Limb (tissue), 2 donors: ENCODE results near the gene SLC52A3.

Experiments used
- DNase-seq, 2 donors: peaks; one replicate each; pipeline ENCODE4 v3.0.0-alpha.2; 2016; ENCODE audit errors: extremely low spot score in 2 of 2

The SLC52A3 gene

GRCh38 chr20:766906-767305 lies 1.4 kb downstream of the SLC52A3 start:
- DNase-seq = no peak

DNA sequence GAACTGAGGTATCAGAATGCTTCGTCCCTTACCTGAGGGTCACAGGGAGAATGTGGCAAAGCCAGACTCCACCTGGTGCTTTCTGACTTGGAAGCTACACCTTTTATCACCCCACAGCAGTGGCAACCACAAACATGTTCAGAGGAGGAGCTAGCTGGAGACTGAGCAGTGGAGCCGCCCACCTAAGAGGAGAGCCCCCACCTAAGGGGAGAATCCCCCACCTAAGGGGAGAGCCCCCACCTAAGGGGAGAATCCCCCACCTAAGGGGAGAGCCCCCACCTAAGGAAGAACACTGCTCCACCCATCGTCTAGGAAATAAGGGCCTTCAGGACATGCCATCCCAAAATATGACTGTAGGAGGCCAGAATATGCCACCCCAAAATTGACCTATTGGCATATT lies 4.0 kb downstream of the SLC52A3 start:
- no peak for DNase-seq

DNA sequence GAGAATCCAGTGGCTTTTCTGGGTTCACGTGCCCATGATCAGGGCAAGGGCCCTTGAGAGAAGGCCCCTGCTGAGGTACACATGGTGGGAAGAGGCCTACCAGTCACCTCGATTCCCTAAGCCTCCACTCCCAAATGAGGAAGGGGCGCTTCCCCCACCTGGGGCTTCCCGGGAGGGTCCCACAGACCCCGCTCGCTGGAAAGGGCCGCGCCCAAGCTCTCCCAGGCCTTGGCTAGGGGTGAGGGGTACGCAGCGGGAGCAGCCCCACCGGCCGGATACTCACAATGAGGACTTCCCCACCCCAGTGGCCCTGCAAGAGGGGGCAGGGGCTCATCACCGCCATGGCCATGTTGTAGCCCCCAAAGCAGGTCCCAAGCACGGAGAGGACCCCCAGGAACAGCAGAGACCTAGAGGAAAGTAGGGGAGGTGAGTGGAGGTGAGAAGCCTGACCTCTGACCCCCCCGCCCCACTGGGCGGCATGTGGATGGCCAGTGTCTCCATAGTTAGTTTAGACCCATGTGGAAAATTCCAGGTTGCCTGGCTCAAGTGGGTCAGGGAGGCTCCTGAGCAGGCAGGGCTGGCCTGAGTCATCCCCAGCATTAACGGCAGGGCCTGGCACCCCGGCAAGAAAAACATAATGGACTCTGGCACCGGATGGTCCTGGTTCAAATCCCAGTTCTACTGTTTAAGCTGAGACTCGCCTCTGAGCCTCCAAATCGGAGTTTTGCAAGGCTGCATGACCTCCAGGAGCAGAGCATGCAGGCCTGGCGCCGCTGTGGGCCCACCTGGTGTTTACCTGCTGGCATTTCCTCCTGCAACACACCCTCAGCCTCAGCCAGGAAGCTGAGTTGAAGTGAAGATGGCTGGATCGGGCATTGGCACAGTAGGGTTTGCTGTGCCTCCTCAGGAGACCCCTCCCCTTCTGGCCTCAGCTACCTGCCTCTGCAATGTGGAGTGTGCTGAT lies 6.6 kb downstream of the SLC52A3 start:
- no peak for DNase-seq

DNA sequence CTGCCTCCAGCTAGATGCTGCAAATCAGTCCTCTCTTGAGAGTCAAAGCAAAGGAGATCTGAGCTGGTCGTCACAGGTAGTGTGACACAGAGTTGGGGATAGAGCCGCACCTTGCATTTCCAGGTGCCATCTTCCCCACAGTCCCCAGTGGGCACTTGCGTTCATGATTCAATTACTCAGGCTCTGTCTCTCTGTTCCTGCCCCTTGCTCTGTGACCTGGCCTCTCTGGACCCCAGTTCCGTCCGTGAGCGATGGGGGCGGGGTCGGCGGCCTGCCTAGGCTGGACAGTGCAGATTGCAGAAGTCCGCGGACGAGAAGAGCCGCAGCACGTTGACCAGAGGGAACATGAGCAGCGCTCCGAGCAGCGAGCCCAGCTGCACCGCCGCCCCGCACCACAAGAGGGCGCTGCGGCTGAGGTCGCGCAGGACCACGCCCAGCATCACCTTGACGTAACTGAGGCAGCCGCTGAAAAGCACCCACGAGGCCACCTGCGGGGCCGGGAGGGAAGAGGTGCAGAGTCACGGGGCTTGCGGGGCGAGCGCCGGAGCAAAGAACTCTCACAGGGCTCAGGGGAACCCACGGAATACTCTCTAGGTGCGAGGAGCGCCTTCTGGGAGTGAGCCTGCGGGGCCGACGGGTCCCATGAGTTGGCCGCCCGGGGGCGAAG lies 7.4 kb downstream of the SLC52A3 start:
- peak in 1 of 2 donors; percentile 62 for DNase-seq

GRCh38 chr20:757506-757905 lies 10.8 kb downstream of the SLC52A3 start:
- DNase-seq = no peak

DNA sequence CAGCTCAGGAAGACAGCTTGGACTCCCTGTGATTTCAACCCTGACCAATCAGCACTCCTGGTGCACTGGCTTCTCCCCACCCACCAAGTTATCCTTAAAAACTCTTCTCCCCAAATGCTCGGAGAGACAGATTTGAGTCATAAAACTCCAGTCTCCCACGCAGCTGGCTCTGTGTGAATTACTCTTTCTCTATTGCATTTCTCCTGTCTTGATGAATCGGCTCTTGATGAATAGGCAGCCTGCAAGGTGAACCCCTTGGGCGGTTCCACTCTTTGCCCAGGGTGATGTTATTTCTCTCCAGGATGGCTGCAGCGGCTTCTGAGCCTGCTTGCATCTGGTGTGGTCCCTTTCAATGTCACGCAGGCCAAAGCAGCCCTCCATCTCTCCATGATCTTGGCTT lies 12.4 kb downstream of the SLC52A3 start:
- no peak for DNase-seq

- no peak for DNase-seq
These were observed 13.4 kb downstream of the SLC52A3 start for GRCh38 chr20:754904-755303.

- no peak for DNase-seq
These were observed 14.2 kb downstream of the SLC52A3 start for GRCh38 chr20:753897-754635.

DNA sequence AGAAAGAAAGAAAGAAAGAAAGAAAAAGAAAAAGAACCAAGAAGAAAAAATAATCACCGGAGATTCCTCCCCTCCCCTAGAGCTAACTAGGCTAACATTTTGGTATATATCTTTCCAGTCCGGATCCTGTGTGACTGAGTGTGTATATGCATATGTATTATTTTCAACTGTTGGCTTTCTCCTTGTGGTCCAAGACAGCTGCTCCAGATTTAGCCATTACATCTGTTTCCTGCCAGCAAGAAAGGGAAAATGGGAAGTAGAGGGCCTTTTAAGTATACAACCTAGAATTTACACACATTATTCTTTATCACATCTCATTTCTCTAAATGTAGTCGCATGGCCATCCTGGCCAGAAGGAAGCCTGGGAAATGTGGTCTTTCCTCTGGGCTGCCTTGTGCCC lies 15.2 kb downstream of the SLC52A3 start:
- DNase-seq = peak in 1 of 2 donors; percentile 47

- DNase-seq = peak in 1 of 2 donors; percentile 33
These were observed 16.0 kb downstream of the SLC52A3 start for GRCh38 chr20:752291-752690.

DNA sequence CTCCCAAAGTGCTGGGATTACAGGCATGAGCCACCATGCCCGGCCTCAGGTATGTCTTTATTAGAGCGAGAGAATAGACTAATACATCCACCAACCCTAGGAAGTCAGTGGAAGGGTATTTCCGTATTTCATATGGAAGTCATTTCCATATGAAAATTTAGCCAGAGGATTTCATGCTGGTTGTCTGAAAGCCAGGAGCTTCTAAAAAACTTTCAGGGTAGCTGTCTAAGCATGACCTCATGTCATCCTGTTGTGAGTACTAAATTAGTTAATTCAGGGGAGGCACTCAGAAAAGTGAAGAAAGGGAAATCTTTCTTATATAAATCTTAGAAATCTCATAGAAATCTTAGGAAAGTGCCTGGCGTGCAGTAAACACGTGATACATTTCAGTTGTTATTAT lies 16.5 kb downstream of the SLC52A3 start:
- DNase-seq = no peak

DNA sequence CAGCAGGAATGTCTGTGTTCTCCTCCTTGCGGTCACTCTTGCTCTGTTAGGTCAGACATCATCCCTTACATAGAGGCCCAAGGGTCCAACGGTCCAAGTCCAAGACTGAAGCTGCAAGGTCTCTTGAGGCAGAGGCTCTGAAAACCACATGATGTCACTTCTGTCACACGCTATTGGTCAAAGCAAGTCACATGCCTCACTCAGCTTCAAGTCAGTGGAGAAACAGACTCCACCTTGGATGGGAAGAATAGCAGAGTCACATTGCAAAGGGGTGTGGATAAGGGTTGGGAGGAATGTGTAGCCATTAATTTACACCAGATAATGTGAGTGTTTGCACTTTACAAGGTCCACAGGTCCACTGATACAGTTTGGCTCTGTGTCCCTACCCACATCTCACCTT lies 17.5 kb downstream of the SLC52A3 start:
- DNase-seq = no peak

DNA sequence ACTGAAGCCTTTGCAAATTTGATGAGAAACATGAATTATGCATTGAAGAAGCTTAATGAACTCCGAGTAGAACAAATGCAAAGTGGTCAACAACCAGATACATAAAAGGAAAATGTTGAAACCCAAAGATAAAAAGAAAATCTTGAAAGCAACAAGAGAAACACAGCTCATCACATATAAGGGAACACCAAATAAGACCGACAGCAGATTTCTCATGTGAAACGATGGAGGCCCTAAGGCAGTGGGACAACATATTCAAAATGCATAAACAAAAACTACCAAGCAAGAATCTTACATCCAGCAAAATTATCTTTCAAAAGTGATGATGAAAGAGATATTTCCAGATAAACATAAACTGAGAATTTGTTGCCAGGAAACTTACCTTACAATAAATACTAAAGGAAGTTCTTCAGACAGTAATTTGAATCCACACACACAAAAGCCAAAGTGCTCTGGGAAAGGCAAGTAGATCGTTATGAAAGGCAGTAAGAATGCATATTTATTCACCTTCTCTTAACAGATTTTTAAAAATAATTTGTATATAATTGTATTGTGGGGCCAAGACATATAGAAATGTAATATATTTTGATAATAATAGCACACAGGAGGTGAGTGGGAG lies 22.5 kb downstream of the SLC52A3 start:
- no peak for DNase-seq

- DNase-seq = no peak
These were observed 26.1 kb downstream of the SLC52A3 start for GRCh38 chr20:742156-742555.

DNA sequence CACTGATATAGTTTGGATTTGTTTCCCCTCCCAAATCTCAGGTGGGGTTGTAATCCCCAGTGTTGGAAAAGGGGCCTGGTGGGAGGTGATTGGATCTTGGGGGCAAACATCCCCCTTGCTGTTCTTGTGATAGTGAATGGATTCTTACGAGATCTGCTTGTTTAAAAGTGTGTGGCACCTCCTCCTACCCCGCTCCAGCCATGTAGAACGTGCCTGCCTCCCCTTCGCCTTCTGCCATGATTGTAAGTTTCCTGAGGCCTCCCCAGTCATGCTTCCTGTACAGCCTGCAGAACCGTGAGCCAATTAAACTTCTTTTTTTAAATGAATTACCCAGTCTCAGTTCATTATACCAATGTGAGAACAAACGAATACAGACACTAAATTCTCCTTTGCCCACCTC lies 26.7 kb downstream of the SLC52A3 start:
- DNase-seq = no peak

DNA sequence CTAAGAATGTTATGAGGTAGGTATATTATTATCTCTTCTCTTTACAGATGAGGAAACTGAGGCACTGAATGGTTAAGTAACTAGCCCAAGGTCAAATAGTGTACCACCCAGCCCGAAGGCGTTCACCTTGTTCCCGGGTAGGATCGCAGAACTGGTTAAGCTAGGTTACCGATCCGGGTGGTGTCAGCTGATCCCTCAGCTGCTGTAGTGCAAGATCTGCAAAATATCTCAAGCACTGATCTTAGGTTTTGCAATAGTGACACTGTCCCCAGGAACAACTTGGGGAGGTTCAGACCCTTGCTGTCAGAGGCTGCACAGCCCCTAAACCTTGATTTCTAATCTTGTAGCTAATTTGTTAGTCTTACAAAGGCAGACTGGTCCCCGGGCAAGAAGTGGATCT lies 28.1 kb downstream of the SLC52A3 start:
- no peak for DNase-seq

GRCh38 chr20:739736-740135 lies 28.6 kb downstream of the SLC52A3 start:
- DNase-seq = no peak

GRCh38 chr20:733861-734260 lies 34.4 kb downstream of the SLC52A3 start:
- DNase-seq = no peak

- DNase-seq = no peak
These were observed 35.6 kb downstream of the SLC52A3 start for GRCh38 chr20:732727-733126.

DNA sequence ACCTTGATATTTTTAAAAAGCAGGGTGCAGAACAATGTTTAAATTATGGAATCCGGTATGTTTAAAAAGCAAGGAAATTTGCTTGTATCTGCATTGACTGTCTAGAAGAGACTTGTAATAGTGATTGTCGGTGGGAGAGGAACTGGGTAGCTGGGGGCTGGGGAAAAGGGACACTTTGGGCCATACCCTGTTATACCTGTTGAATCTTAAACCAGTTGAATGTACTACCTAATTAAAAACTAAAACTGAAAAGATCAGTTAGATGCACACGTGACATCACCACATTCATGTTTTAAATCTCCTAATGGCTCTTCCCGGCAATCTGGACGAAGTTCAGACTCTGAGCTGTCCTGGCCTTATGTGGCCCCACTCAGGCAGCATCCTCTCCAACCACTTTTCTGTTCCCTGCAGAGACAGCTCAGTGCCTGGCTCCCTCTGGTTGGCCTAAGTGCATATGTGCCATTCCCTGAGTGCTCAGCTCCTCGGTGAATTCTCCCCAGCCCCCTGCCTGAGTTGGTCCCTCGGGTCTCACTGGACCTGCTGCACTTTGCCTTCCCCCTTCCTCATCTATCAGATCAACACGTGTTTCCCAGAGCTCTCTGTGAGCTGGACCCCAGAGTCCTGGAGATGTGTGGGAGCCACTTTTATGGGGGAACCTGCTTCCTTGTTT lies 36.3 kb downstream of the SLC52A3 start:
- no peak for DNase-seq

DNA sequence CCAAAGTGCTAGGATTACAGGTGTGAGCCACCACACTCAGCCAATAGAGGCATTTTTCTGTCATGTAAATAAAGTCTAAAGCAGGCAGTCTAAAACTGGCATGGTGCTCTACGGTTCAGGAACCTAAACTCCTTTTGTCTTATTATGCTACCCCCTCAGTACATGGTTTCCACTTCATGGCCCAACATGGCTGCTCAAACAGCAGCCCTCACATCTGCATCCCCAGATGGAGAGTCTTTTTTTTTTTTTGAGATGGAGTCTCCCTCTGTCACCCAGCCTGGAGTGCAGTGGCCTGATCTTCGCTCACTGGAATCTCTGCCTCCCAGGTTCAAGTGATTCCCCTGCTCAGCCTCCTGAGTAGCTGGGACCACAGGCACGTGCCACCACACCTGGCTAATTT lies 38.3 kb downstream of the SLC52A3 start:
- no peak for DNase-seq
